Measurements from ENCODE around the gene AP4B1.
A peak's percentile ranks its signal among the peaks of the same experiment; 100 is the strongest.

AP4B1 gene

GRCh38 chr1:113918243-113918642 lies 13.6 kb upstream of the AP4B1 start:
- FAIRE-seq (no peak), DNase-seq (ENCODE audit: insufficient read length, low spot score) (no peak)
- no peak for TF ChIP-seq POLR2A (IDR thresholded peaks at IDR 0.05; ENCODE audit: low read depth, low read length)
- TF ChIP-seq SPI1 (IDR thresholded peaks at IDR 0.05; ENCODE audit: low read depth, low read length) = no peak
- TF ChIP-seq PAX5 (IDR thresholded peaks at IDR 0.05; ENCODE audit: insufficient read depth, low read length, severe bottlenecking) = no peak
- TF ChIP-seq POU2F2 (IDR thresholded peaks at IDR 0.05; ENCODE audit: low read depth, low read length) = no peak
- no peak for TF ChIP-seq TAF1 (IDR thresholded peaks at IDR 0.05; ENCODE audit: low read depth, low read length)
- TF ChIP-seq POLR2AphosphoS5 (IDR thresholded peaks at IDR 0.05; ENCODE audit: low read depth, low read length) = no peak

- TF ChIP-seq POLR2AphosphoS5 (IDR thresholded peaks at IDR 0.05; ENCODE audit: low read depth, low read length) (no peak), POU2F2 (IDR thresholded peaks at IDR 0.05; ENCODE audit: low read depth, low read length) (no peak), POLR2A (IDR thresholded peaks at IDR 0.05; ENCODE audit: low read depth, low read length) (no peak), SPI1 (IDR thresholded peaks at IDR 0.05; ENCODE audit: low read depth, low read length) (no peak), TAF1 (IDR thresholded peaks at IDR 0.05; ENCODE audit: low read depth, low read length) (no peak), PAX5 (IDR thresholded peaks at IDR 0.05; ENCODE audit: insufficient read depth, low read length, severe bottlenecking) (no peak)
- FAIRE-seq (no peak), DNase-seq (ENCODE audit: insufficient read length, low spot score) (no peak)
Observed at GRCh38 chr1:113917400-113918082, 12.9 kb upstream of the AP4B1 start.

- DNase-seq (ENCODE audit: insufficient read length, low spot score) (no peak), FAIRE-seq (no peak)
- TF ChIP-seq SPI1 (IDR thresholded peaks at IDR 0.05; ENCODE audit: low read depth, low read length) (no peak), POLR2AphosphoS5 (IDR thresholded peaks at IDR 0.05; ENCODE audit: low read depth, low read length) (no peak), POU2F2 (IDR thresholded peaks at IDR 0.05; ENCODE audit: low read depth, low read length) (no peak), PAX5 (IDR thresholded peaks at IDR 0.05; ENCODE audit: insufficient read depth, low read length, severe bottlenecking) (no peak), TAF1 (IDR thresholded peaks at IDR 0.05; ENCODE audit: low read depth, low read length) (no peak), POLR2A (IDR thresholded peaks at IDR 0.05; ENCODE audit: low read depth, low read length) (no peak)
Observed at GRCh38 chr1:113916974-113917373, 12.4 kb upstream of the AP4B1 start.

GRCh38 chr1:113913887-113914664 lies 9.5 kb upstream of the AP4B1 start:
- no peak for DNase-seq (ENCODE audit: insufficient read length, low spot score)
- FAIRE-seq = no peak
- TF ChIP-seq SPI1 (IDR thresholded peaks at IDR 0.05; ENCODE audit: low read depth, low read length) (no peak), TAF1 (IDR thresholded peaks at IDR 0.05; ENCODE audit: low read depth, low read length) (no peak), POLR2AphosphoS5 (IDR thresholded peaks at IDR 0.05; ENCODE audit: low read depth, low read length) (no peak), PAX5 (IDR thresholded peaks at IDR 0.05; ENCODE audit: insufficient read depth, low read length, severe bottlenecking) (no peak), POU2F2 (IDR thresholded peaks at IDR 0.05; ENCODE audit: low read depth, low read length) (no peak), POLR2A (IDR thresholded peaks at IDR 0.05; ENCODE audit: low read depth, low read length) (no peak)

GRCh38 chr1:113913312-113913668 lies 8.7 kb upstream of the AP4B1 start:
- DNase-seq (ENCODE audit: insufficient read length, low spot score) (no peak), FAIRE-seq (no peak)
- TF ChIP-seq POU2F2 (IDR thresholded peaks at IDR 0.05; ENCODE audit: low read depth, low read length) = no peak
- no peak for TF ChIP-seq POLR2AphosphoS5 (IDR thresholded peaks at IDR 0.05; ENCODE audit: low read depth, low read length)
- TF ChIP-seq PAX5 (IDR thresholded peaks at IDR 0.05; ENCODE audit: insufficient read depth, low read length, severe bottlenecking) = no peak
- no peak for TF ChIP-seq TAF1 (IDR thresholded peaks at IDR 0.05; ENCODE audit: low read depth, low read length)
- TF ChIP-seq POLR2A (IDR thresholded peaks at IDR 0.05; ENCODE audit: low read depth, low read length) = no peak
- no peak for TF ChIP-seq SPI1 (IDR thresholded peaks at IDR 0.05; ENCODE audit: low read depth, low read length)

- FAIRE-seq (no peak), DNase-seq (ENCODE audit: insufficient read length, low spot score) (no peak)
- no peak for TF ChIP-seq POLR2A (IDR thresholded peaks at IDR 0.05; ENCODE audit: low read depth, low read length)
- no peak for TF ChIP-seq POU2F2 (IDR thresholded peaks at IDR 0.05; ENCODE audit: low read depth, low read length)
- TF ChIP-seq POLR2AphosphoS5 (IDR thresholded peaks at IDR 0.05; ENCODE audit: low read depth, low read length) = no peak
- no peak for TF ChIP-seq SPI1 (IDR thresholded peaks at IDR 0.05; ENCODE audit: low read depth, low read length)
- no peak for TF ChIP-seq PAX5 (IDR thresholded peaks at IDR 0.05; ENCODE audit: insufficient read depth, low read length, severe bottlenecking)
- TF ChIP-seq TAF1 (IDR thresholded peaks at IDR 0.05; ENCODE audit: low read depth, low read length) = no peak
Observed at GRCh38 chr1:113912594-113913311, 8.2 kb upstream of the AP4B1 start.

- DNase-seq (ENCODE audit: insufficient read length, low spot score) (peak; percentile 27), FAIRE-seq (no peak)
- TF ChIP-seq POLR2A (IDR thresholded peaks at IDR 0.05; ENCODE audit: low read depth, low read length) (no peak), TAF1 (IDR thresholded peaks at IDR 0.05; ENCODE audit: low read depth, low read length) (no peak), PAX5 (IDR thresholded peaks at IDR 0.05; ENCODE audit: insufficient read depth, low read length, severe bottlenecking) (no peak), POLR2AphosphoS5 (IDR thresholded peaks at IDR 0.05; ENCODE audit: low read depth, low read length) (no peak), SPI1 (IDR thresholded peaks at IDR 0.05; ENCODE audit: low read depth, low read length) (no peak), POU2F2 (IDR thresholded peaks at IDR 0.05; ENCODE audit: low read depth, low read length) (no peak)
Observed at GRCh38 chr1:113905435-113905861, 849 bp upstream of the AP4B1 start.

GRCh38 chr1:113904293-113904673 lies 316 bp downstream of the AP4B1 start:
- no peak for DNase-seq (ENCODE audit: insufficient read length, low spot score)
- FAIRE-seq = no peak
- TF ChIP-seq POU2F2 (IDR thresholded peaks at IDR 0.05; ENCODE audit: low read depth, low read length) (no peak), POLR2A (IDR thresholded peaks at IDR 0.05; ENCODE audit: low read depth, low read length) (no peak), POLR2AphosphoS5 (IDR thresholded peaks at IDR 0.05; ENCODE audit: low read depth, low read length) (no peak), TAF1 (IDR thresholded peaks at IDR 0.05; ENCODE audit: low read depth, low read length) (no peak), SPI1 (IDR thresholded peaks at IDR 0.05; ENCODE audit: low read depth, low read length) (no peak)
